Epithelial cell of proximal tubule (primary cell): Measurements from ENCODE around the gene RARS1. TPM values are rescaled to one million over a fixed set of nuclear protein-coding genes. Genes with fewer than 3 reads are reported as not detected.

Source experiments
- DNase-seq: peaks from one replicate; pipeline ENCODE4 v3.0.0-alpha.2; 2011; ENCODE audit warnings: low read depth
- H3K4me3 ChIP-seq: 2 replicates; pipeline ENCODE4 v1.5.1; 2011; ENCODE audit warnings: low read depth, mild to moderate bottlenecking, low read length
- CTCF ChIP-seq: conservative IDR thresholded peaks from 2 replicates; pipeline ENCODE4 v1.5.1; 2012; ENCODE audit warnings: low read depth, mild to moderate bottlenecking, low read length
- total RNA-seq: library from RNA; depleted of rRNA; stranded (reverse); fragments of >200 nt; gene quantifications from 2 replicates; pipeline ENCODE4 v1.2.3, GENCODE V29; 2015

Gene RARS1
- 109 and 137 TPM in 2 replicates for total RNA-seq

GRCh38 chr5:168486136-168486879 is at the start of gene RARS1:
Gene RARS1 (plus strand): TSS chr5:168486471. CDS start chr5:168486499, 28 bp downstream.
- DNase-seq, result peak; percentile 50
- peak; percentile 91 for TF ChIP-seq CTCF
- peak within 1 kb of the TSS; percentile 74 for H3K4me3 ChIP-seq

- no peak for DNase-seq
Observed at GRCh38 chr5:168438349-168438748, 47.9 kb upstream of the RARS1 start.

GRCh38 chr5:168443533-168443932 is 42.7 kb upstream of the RARS1 start:
- no peak for DNase-seq
- no peak overlapping the region for H3K4me3 ChIP-seq
- no peak for TF ChIP-seq CTCF

More at GRCh38 chr5:168438349-168438748, 47.9 kb upstream of the RARS1 start:
- no peak for TF ChIP-seq CTCF
- no peak overlapping the region for H3K4me3 ChIP-seq

GRCh38 chr5:168443950-168444700 is 42.1 kb upstream of the RARS1 start:
- H3K4me3 ChIP-seq, result no peak overlapping the region
- TF ChIP-seq CTCF, result no peak
- DNase-seq, result no peak

GRCh38 chr5:168446983-168447619 is 39.2 kb upstream of the RARS1 start:
- DNase-seq, result no peak
- no peak overlapping the region for H3K4me3 ChIP-seq
- TF ChIP-seq CTCF, result no peak

GRCh38 chr5:168447808-168448207 is 38.5 kb upstream of the RARS1 start:
- no peak for TF ChIP-seq CTCF
- DNase-seq, result no peak
- H3K4me3 ChIP-seq, result no peak overlapping the region
